ENCODE measurements around the gene CILP2. TPM values are rescaled to one million over a fixed set of nuclear protein-coding genes. Genes with fewer than 3 reads are reported as not detected.
A peak's percentile ranks its signal among the peaks of the same experiment; 100 is the strongest.

The CILP2 gene, protein sequence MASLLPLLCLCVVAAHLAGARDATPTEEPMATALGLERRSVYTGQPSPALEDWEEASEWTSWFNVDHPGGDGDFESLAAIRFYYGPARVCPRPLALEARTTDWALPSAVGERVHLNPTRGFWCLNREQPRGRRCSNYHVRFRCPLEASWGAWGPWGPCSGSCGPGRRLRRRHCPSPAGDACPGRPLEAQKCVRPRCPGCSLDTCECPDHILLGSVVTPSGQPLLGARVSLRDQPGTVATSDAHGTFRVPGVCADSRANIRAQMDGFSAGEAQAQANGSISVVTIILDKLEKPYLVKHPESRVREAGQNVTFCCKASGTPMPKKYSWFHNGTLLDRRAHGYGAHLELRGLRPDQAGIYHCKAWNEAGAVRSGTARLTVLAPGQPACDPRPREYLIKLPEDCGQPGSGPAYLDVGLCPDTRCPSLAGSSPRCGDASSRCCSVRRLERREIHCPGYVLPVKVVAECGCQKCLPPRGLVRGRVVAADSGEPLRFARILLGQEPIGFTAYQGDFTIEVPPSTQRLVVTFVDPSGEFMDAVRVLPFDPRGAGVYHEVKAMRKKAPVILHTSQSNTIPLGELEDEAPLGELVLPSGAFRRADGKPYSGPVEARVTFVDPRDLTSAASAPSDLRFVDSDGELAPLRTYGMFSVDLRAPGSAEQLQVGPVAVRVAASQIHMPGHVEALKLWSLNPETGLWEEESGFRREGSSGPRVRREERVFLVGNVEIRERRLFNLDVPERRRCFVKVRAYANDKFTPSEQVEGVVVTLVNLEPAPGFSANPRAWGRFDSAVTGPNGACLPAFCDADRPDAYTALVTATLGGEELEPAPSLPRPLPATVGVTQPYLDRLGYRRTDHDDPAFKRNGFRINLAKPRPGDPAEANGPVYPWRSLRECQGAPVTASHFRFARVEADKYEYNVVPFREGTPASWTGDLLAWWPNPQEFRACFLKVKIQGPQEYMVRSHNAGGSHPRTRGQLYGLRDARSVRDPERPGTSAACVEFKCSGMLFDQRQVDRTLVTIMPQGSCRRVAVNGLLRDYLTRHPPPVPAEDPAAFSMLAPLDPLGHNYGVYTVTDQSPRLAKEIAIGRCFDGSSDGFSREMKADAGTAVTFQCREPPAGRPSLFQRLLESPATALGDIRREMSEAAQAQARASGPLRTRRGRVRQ
- total RNA-seq, result 2.4 and 2.6 TPM in 2 replicates
- long read RNA-seq, result 0 reads

DNA sequence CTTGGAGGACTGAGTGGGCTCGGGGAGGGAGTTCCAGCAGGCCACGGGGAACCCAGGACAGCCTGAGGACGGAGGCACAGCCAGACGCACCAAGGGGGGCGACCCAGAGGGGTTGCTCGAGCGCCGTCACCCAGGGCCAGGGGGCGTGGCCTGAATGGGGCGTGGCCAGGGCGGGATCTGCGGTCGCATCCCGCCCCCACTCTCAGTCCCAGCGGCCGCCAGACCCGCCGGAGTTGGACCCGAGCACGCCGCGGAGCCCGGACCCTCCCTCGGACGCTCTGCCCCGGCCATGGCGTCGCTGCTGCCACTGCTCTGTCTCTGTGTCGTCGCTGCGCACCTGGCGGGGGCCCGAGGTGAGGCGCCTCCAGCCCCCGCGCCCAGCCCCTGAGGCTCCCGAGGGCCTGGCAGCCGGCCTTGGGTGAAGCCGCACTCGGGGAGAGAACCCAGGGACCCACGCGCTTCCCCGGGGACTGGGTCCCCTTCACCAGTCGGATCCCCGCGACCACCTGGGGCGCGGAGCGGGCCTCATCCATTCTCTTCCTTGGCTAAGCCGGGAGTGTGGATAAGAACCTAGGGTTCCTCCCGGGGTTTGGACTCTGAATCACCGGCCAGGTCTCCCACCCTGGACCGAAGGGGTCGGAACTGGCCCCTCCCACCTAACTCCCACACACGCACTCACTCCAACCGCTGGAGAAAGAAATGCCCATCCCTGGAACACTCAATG, at the start of gene CILP2:
Gene CILP2 (plus strand): TSS at position 205 of the 724 bp plus-strand sequence. CDS start 85 bp downstream, at position 290.
- peaks cover 3% of the 10 kb centered on the region for H3K4me1 Mint-ChIP-seq (ENCODE audit: low read depth)
- DNase-seq (ENCODE audit: low spot score, unreplicated experiment), result peak; percentile 58
- peaks cover 3% of the 10 kb centered on the region for H3K36me3 Mint-ChIP-seq (ENCODE audit: insufficient read depth)

DNA sequence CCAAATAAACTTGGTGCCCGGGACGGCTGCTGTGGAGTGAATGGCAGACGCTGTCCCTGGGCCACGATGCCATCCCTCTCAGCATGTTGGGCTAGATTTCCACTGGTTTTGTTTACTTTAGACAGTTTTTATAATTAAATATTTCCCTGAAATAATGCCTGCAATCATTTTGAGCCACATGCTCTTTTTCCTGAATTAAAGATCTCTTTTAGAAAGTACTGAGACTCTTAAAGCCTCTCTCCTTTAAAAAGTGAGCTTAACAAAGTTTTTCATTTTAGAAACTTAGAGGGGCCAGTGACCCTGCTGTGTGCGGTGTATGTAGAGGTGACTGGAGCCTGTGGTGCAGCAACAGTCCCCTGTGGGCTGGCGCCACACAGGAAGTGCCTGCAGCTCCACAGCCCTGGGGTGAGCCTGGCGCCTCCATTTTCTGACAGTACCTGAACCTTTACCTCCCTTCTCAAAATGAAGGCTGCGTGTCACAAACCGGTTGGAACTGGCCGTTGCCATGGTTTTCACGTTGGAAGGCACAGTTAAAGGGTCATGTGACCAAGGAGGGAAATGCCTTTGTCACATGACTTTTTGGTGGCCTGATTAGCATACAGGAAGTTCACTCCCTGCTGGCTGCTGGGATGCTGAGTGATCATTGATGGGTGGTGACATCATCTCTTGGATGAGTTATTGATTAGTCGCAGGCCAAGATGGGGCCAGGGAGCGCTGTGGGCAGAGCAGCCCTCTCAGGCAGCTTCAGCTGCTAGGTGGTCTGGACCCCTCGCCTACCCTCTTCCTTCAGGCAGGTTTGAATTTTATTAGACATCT, 49.0 kb upstream of the CILP2 start:
- peak; percentile 49 for DNase-seq (ENCODE audit: low spot score, unreplicated experiment)
- peak overlapping the region; percentile 26 for H3K4me3 Mint-ChIP-seq (ENCODE audit: low read depth)
- H3K27me3 Mint-ChIP-seq, result no peaks in the 10 kb centered on the region
- peak overlapping the region; percentile 97 for H3K27ac Mint-ChIP-seq
- TF ChIP-seq CTCF (IDR thresholded peaks at IDR 0.05; ENCODE audit: unreplicated experiment), result no peak
- peaks cover 33% of the 10 kb centered on the region for H3K4me1 Mint-ChIP-seq (ENCODE audit: low read depth)
- H3K9me3 Mint-ChIP-seq (ENCODE audit: low read depth), result no peaks in the 10 kb centered on the region
- H3K36me3 Mint-ChIP-seq (ENCODE audit: insufficient read depth), result peaks cover 1% of the 10 kb centered on the region

More for the DNA sequence above, at the start of gene CILP2:
- no peak for TF ChIP-seq CTCF (IDR thresholded peaks at IDR 0.05; ENCODE audit: unreplicated experiment)
- Mint-ChIP-seq H3K27ac (no peak within 1 kb of the TSS), H3K9me3 (ENCODE audit: low read depth) (no peaks in the 10 kb centered on the region), H3K27me3 (peaks cover 27% of the 10 kb centered on the region), H3K4me3 (ENCODE audit: low read depth) (peak within 1 kb of the TSS; percentile 67)

DNA sequence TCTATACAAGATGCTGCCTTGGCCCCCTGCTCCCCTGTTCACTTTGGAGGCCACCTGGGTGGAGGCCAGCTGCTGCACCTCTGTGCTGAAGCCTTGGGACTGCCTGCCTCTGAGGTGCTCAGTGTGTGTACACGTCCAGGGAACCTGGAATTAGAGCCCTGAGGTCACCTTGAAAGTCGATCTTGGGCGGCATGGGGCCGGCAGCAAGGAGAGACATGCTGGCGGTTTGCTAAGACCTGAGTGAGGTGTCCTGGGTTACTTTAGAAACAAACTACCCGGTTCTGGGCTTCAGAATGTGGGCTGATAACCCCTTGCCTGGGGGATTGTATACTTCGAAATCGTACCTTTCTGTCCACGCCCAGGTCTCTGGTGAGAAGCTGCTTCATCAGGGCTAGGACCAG, 48.3 kb upstream of the CILP2 start:
- H3K4me1 Mint-ChIP-seq (ENCODE audit: low read depth), result peaks cover 33% of the 10 kb centered on the region
- H3K4me3 Mint-ChIP-seq (ENCODE audit: low read depth), result no peak overlapping the region
- H3K27me3 Mint-ChIP-seq, result no peaks in the 10 kb centered on the region
- TF ChIP-seq CTCF (IDR thresholded peaks at IDR 0.05; ENCODE audit: unreplicated experiment), result no peak
- peaks cover 5% of the 10 kb centered on the region for H3K36me3 Mint-ChIP-seq (ENCODE audit: insufficient read depth)
- no peaks in the 10 kb centered on the region for H3K9me3 Mint-ChIP-seq (ENCODE audit: low read depth)
- H3K27ac Mint-ChIP-seq, result peak overlapping the region; percentile 97
- no peak for DNase-seq (ENCODE audit: low spot score, unreplicated experiment)

DNA sequence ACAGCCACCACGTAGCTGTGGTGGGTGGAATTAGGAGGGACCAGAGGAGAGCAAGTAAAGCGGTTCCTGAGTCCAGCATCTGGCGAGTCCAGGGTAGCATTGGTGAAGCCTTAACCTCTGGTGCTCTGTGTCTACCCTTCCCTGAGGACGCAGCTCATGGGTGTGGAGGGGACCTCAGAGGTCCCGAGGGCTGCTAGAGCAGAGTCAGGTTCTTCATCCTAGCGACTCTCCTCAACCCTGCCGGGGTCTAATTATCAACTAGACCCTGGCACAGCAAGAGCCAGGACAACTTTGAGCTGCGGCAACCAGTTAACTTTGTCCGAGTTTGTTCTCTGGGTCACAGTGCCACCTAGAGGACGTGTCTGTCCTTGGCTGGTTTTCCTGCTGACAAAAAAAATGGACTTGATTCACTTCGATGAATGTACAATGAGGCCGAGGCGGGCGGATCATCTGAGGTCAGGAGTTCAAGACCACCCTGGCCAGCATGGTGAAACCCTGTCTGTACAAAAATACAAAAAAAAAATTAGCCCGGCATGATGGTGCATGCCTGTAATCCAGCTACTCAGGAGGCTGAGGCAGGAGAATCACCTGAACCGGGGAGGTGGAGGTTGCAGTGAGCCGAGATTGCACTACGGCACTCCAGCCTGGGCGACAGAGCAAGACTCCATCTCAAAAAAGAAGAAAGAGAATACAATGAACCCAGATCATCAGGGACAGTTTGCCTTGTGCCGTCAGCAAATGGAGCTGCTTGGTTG, 47.7 kb upstream of the CILP2 start:
- H3K36me3 Mint-ChIP-seq (ENCODE audit: insufficient read depth), result peaks cover 6% of the 10 kb centered on the region

More for the DNA sequence above, 47.7 kb upstream of the CILP2 start:
- no peaks in the 10 kb centered on the region for H3K9me3 Mint-ChIP-seq (ENCODE audit: low read depth)
- H3K4me1 Mint-ChIP-seq (ENCODE audit: low read depth), result peaks cover 32% of the 10 kb centered on the region
- H3K27ac Mint-ChIP-seq, result peak overlapping the region; percentile 97
- DNase-seq (ENCODE audit: low spot score, unreplicated experiment), result peak; percentile 71
- no peaks in the 10 kb centered on the region for H3K27me3 Mint-ChIP-seq
- no peak overlapping the region for H3K4me3 Mint-ChIP-seq (ENCODE audit: low read depth)
- peak; percentile 91 for TF ChIP-seq CTCF (IDR thresholded peaks at IDR 0.05; ENCODE audit: unreplicated experiment)
